ENCODE data around the gene GK.
"Not testable (repeated sequence)": the region's sequence is repeated elsewhere in the genome, so short reads cannot be mapped to it uniquely, and the experiment has no call there.

DNA sequence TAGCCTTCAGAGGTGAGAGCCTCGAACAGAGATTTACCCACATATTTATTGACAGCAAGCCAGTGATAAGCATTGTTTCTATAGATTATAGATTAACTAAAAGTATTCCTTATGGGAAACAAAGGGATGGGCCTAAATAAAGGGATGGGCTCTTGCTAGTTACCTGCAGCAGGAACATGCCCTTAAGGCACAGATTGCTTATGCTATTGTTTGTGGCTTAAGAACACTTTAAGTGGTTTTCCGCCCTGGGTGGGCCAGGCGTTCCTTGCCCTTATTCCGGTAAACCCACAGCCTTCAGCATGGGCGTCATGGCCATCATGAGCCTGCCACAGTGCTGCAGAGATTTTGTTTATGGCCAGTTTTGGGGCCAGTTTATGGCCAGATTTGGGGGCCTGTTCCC, 13.5 kb upstream of the GK start:
- not testable (repeated sequence) for TF ChIP-seq EZH2 (IDR thresholded peaks at IDR 0.05; ENCODE audit: low read length)
- TF ChIP-seq, protein P1, sequence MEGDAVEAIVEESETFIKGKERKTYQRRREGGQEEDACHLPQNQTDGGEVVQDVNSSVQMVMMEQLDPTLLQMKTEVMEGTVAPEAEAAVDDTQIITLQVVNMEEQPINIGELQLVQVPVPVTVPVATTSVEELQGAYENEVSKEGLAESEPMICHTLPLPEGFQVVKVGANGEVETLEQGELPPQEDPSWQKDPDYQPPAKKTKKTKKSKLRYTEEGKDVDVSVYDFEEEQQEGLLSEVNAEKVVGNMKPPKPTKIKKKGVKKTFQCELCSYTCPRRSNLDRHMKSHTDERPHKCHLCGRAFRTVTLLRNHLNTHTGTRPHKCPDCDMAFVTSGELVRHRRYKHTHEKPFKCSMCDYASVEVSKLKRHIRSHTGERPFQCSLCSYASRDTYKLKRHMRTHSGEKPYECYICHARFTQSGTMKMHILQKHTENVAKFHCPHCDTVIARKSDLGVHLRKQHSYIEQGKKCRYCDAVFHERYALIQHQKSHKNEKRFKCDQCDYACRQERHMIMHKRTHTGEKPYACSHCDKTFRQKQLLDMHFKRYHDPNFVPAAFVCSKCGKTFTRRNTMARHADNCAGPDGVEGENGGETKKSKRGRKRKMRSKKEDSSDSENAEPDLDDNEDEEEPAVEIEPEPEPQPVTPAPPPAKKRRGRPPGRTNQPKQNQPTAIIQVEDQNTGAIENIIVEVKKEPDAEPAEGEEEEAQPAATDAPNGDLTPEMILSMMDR (optimal IDR thresholded peaks at IDR 0.05 in 1 of 3, IDR thresholded peaks at IDR 0.05 in 1 of 3, conservative IDR thresholded peaks at IDR 0.05 in 1 of 3; ENCODE audit: extremely low read depth in 1 of 3, insufficient read depth in 2 of 3, low read length in 3 of 3): not testable (repeated sequence)

All from keratinocyte (primary cell).